Osteocyte (in vitro differentiated cells): Measurements from ENCODE around the gene SLC16A10. TPM values are rescaled to one million over a fixed set of nuclear protein-coding genes. Genes with fewer than 3 reads are reported as not detected.

ENCODE experiments used
- DNase-seq: peaks from one replicate; pipeline ENCODE4 v3.0.0; 2021; ENCODE audit warnings: mixed read lengths; ENCODE audit not compliant: unreplicated experiment; ENCODE audit errors: extremely low spot score
- H3K27ac Mint-ChIP-seq: one replicate; pipeline ENCODE4 v1.8.0; 2021; ENCODE audit warnings: mild to moderate bottlenecking, mixed read lengths; ENCODE audit not compliant: unreplicated experiment
- H3K27me3 Mint-ChIP-seq: one replicate; pipeline ENCODE4 v1.8.0; 2021; ENCODE audit warnings: mixed read lengths; ENCODE audit not compliant: unreplicated experiment
- H3K36me3 Mint-ChIP-seq: one replicate; pipeline ENCODE4 v1.8.0; 2021; ENCODE audit warnings: mixed read lengths; ENCODE audit not compliant: unreplicated experiment
- H3K4me1 Mint-ChIP-seq: one replicate; pipeline ENCODE4 v1.8.0; 2021; ENCODE audit warnings: mixed read lengths; ENCODE audit not compliant: unreplicated experiment
- H3K4me3 Mint-ChIP-seq: one replicate; pipeline ENCODE4 v1.8.0; 2021; ENCODE audit warnings: mild to moderate bottlenecking, moderate library complexity, mixed read lengths; ENCODE audit not compliant: unreplicated experiment
- H3K9me3 Mint-ChIP-seq: one replicate; pipeline ENCODE4 v1.8.0; 2021; ENCODE audit warnings: mixed read lengths; ENCODE audit not compliant: unreplicated experiment
- CTCF ChIP-seq: fragments of 200-600 bp; sonication (generic); IDR thresholded peaks from 2 replicates; pipeline ENCODE4 v1.5.0; 2021; ENCODE audit warnings: antibody characterized with exemption, mild to moderate bottlenecking, moderate library complexity
- total RNA-seq: library from RNA; stranded (reverse); gene quantifications from 2 replicates; pipeline ENCODE4 v1.2.1, GENCODE V29; 2021

SLC16A10 gene
- total RNA-seq, 1 donor from 2014 or later = not detected

GRCh38 chr6:111072801-111073360, 14.4 kb upstream of the SLC16A10 start:
- Mint-ChIP-seq H3K4me1 (no peaks in the 10 kb centered on the region), H3K27ac (no peak overlapping the region), H3K27me3 (peaks cover 63% of the 10 kb centered on the region), H3K36me3 (no peaks in the 10 kb centered on the region), H3K9me3 (no peaks in the 10 kb centered on the region), H3K4me3 (no peak overlapping the region)
- peak; percentile 54 for DNase-seq
- TF ChIP-seq CTCF = no peak

- no peak overlapping the region for H3K27ac Mint-ChIP-seq
- peaks cover 60% of the 10 kb centered on the region for H3K27me3 Mint-ChIP-seq
- no peaks in the 10 kb centered on the region for H3K36me3 Mint-ChIP-seq
- no peak for DNase-seq
- H3K4me1 Mint-ChIP-seq = no peaks in the 10 kb centered on the region
- H3K9me3 Mint-ChIP-seq = no peaks in the 10 kb centered on the region
- no peak for TF ChIP-seq CTCF
- H3K4me3 Mint-ChIP-seq = no peak overlapping the region
Observed at GRCh38 chr6:111074311-111074710, 13.0 kb upstream of the SLC16A10 start.

GRCh38 chr6:111076024-111076695, 11.1 kb upstream of the SLC16A10 start:
- Mint-ChIP-seq H3K27ac (no peak overlapping the region), H3K4me3 (no peak overlapping the region), H3K36me3 (no peaks in the 10 kb centered on the region), H3K27me3 (peaks cover 61% of the 10 kb centered on the region), H3K9me3 (no peaks in the 10 kb centered on the region), H3K4me1 (no peaks in the 10 kb centered on the region)
- no peak for DNase-seq
- no peak for TF ChIP-seq CTCF

- no peak overlapping the region for H3K27ac Mint-ChIP-seq
- H3K9me3 Mint-ChIP-seq = no peaks in the 10 kb centered on the region
- no peak for TF ChIP-seq CTCF
- DNase-seq = no peak
- peaks cover 41% of the 10 kb centered on the region for H3K27me3 Mint-ChIP-seq
- no peak overlapping the region for H3K4me3 Mint-ChIP-seq
- no peaks in the 10 kb centered on the region for H3K4me1 Mint-ChIP-seq
- H3K36me3 Mint-ChIP-seq = no peaks in the 10 kb centered on the region
Observed at GRCh38 chr6:111080698-111081097, 6.6 kb upstream of the SLC16A10 start.

GRCh38 chr6:111086685-111087084, 618 bp upstream of the SLC16A10 start:
- Mint-ChIP-seq H3K27me3 (peaks cover 66% of the 10 kb centered on the region), H3K27ac (no peak overlapping the region)

More at GRCh38 chr6:111086685-111087084, 618 bp upstream of the SLC16A10 start:
- H3K4me1 Mint-ChIP-seq = peaks cover 12% of the 10 kb centered on the region
- no peak for DNase-seq
- H3K36me3 Mint-ChIP-seq = no peaks in the 10 kb centered on the region
- TF ChIP-seq CTCF = no peak
- H3K9me3 Mint-ChIP-seq = no peaks in the 10 kb centered on the region
- peak overlapping the region; percentile 68 for H3K4me3 Mint-ChIP-seq
